HEK293 (cell line): Measurements from ENCODE around the gene PSMC1.

Experiments
- CTCF ChIA-PET: fragments of 350-600 bp; formaldehyde crosslinking; extraction: SDS; loops from one replicate; lab custom pipeline; 2021; ENCODE audit warnings: antibody characterized with exemption; lab: Yijun Ruan, JAX
- POLR2A ChIA-PET: fragments of 300-600 bp; formaldehyde crosslinking; extraction: SDS; loops from one replicate; lab custom pipeline; 2020; ENCODE audit warnings: antibody characterized with exemption, inconsistent platforms; lab: Yijun Ruan, JAX
- H3K27ac ChIP-seq: fragments of 200-500 bp; sonication (Bioruptor generic); 2 replicates; pipeline ENCODE4 v1.5.1; 2014; ENCODE audit warnings: low read depth, low read length, control low read depth, inconsistent platforms; ENCODE audit errors: extremely low read depth
- H3K36me3 ChIP-seq, 2 experiments: fragments of 200-500 bp in 1 of 2; sonication (Bioruptor generic) in 1 of 2; 1 replicate in 1 of 2; 2 replicates in 1 of 2; pipeline ENCODE4 v1.5.1; 2014 to 2017; ENCODE audit warnings: inconsistent platforms in 2 of 2, low read length in 2 of 2; ENCODE audit not compliant: control insufficient read depth in 2 of 2, insufficient read depth in 1 of 2
- H3K4me1 ChIP-seq: fragments of 200-500 bp; sonication (Bioruptor generic); 2 replicates; pipeline ENCODE4 v1.5.1; 2014; ENCODE audit warnings: mild to moderate bottlenecking, low read length, inconsistent platforms; ENCODE audit not compliant: control insufficient read depth, insufficient read depth
- H3K4me3 ChIP-seq: 2 replicates; pipeline ENCODE4 v1.5.1; 2011; ENCODE audit warnings: low read depth, mild to moderate bottlenecking, control low read depth, low read length, moderate library complexity
- H3K9me3 ChIP-seq: fragments of 200-500 bp; sonication (Bioruptor generic); 2 replicates; pipeline ENCODE4 v1.5.1; 2014; ENCODE audit warnings: low read depth, low read length, inconsistent platforms; ENCODE audit not compliant: control insufficient read depth, insufficient read depth
- REPIN1 ChIP-seq: fragments of 450-650 bp; formaldehyde crosslinking; IDR thresholded peaks from 2 replicates; pipeline ENCODE4 v1.5.1; 2017; ENCODE audit warnings: missing biosample characterization, missing genetic modification characterization, low read depth
- ZFP69B ChIP-seq: fragments of 450-650 bp; formaldehyde crosslinking; IDR thresholded peaks from 2 replicates; pipeline ENCODE4 v1.5.1; 2016; ENCODE audit warnings: missing biosample characterization, missing genetic modification characterization
- ZIC2 ChIP-seq: fragments of 450-650 bp; formaldehyde crosslinking; IDR thresholded peaks from 2 replicates; pipeline ENCODE4 v1.5.1; 2016; ENCODE audit warnings: missing biosample characterization, missing genetic modification characterization
- ZNF214 ChIP-seq: fragments of 450-650 bp; formaldehyde crosslinking; IDR thresholded peaks from 2 replicates; pipeline ENCODE4 v1.5.1; 2017; ENCODE audit warnings: missing biosample characterization, mild to moderate bottlenecking, missing genetic modification characterization, borderline replicate concordance
- ZNF24 ChIP-seq: fragments of 450-650 bp; formaldehyde crosslinking; IDR thresholded peaks from 2 replicates; pipeline ENCODE4 v1.5.1; 2016; ENCODE audit warnings: missing biosample characterization, missing genetic modification characterization
- ZNF514 ChIP-seq: fragments of 450-650 bp; formaldehyde crosslinking; IDR thresholded peaks from 2 replicates; pipeline ENCODE4 v1.5.1; 2016; ENCODE audit warnings: missing biosample characterization, missing genetic modification characterization
- ZNF660 ChIP-seq: fragments of 450-650 bp; IDR thresholded peaks from 2 replicates; pipeline ENCODE4 v1.5.1; 2018; ENCODE audit warnings: missing biosample characterization, mild to moderate bottlenecking, missing genetic modification characterization
- ZNF701 ChIP-seq: fragments of 450-650 bp; formaldehyde crosslinking; IDR thresholded peaks from 2 replicates; pipeline ENCODE4 v1.5.1; 2016; ENCODE audit warnings: missing biosample characterization, missing genetic modification characterization
- ZNF776 ChIP-seq: fragments of 450-650 bp; formaldehyde crosslinking; IDR thresholded peaks from 2 replicates; pipeline ENCODE4 v1.5.0; 2017; ENCODE audit warnings: missing biosample characterization, missing genetic modification characterization, borderline replicate concordance
- TF ChIP-seq, protein P1 (sequence below): fragments of 450-650 bp; formaldehyde crosslinking; IDR thresholded peaks from 2 replicates; pipeline ENCODE4 v1.5.1; 2016; ENCODE audit warnings: missing biosample characterization, missing genetic modification characterization, borderline replicate concordance
- TF ChIP-seq, protein P2 (sequence below): fragments of 450-650 bp; formaldehyde crosslinking; IDR thresholded peaks from 2 replicates; pipeline ENCODE4 v1.5.0; 2017; ENCODE audit warnings: missing biosample characterization, missing genetic modification characterization, borderline replicate concordance
- TF ChIP-seq, protein P3 (sequence below): fragments of 450-650 bp; formaldehyde crosslinking; IDR thresholded peaks from 2 replicates; pipeline ENCODE4 v1.5.1; 2017; ENCODE audit warnings: missing biosample characterization, missing genetic modification characterization
- TF ChIP-seq, protein P4 (sequence below): fragments of 450-650 bp; formaldehyde crosslinking; IDR thresholded peaks from 2 replicates; pipeline ENCODE4 v1.5.1; 2016; ENCODE audit warnings: missing biosample characterization, missing genetic modification characterization
- TF ChIP-seq, protein P5 (sequence below): fragments of 450-650 bp; formaldehyde crosslinking; IDR thresholded peaks from 2 replicates; pipeline ENCODE4 v1.5.1; 2017; ENCODE audit warnings: missing biosample characterization, missing genetic modification characterization

Gene PSMC1

DNA sequence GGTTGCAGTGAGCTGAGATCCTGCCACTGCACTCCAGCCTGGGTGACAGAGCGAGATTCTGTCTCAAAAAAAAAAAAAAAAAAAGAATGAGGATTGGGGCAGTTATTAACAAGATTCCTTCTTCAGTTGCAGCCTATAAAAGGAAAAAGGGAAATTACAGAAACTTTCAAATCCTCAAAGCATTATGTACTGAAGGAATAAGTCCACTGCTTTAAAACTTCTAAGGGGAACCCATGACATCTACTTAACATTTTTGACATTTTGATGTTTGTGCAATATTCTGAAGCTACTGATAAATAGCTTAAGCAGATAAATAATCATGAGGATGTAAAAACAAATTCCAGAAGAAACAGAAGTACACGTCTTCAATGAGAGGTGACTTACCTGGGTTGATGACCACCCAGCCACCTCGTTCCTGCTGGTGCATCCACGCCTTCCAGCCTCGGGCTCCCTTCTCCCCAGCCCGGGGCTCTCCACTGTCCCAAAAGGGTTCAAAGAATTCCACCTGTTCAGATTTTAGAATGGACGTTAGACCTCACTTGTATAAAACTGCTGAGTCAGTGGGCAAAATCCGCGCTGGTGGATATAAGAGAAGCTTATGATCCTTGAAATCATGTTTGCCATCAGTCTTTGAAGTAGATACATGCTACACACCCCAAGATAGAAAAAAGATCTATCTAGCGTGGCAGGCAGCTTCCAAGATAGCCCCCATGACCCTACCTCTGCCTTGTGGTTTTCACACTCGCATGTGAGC, 41.7 kb downstream of the PSMC1 start (continued):
- no peak for TF ChIP-seq ZNF776 (tag by site-specific recombination)
- no peak for TF ChIP-seq ZNF660 (tag by site-specific recombination)
- TF ChIP-seq ZNF24, result no peak
- TF ChIP-seq, protein P1, sequence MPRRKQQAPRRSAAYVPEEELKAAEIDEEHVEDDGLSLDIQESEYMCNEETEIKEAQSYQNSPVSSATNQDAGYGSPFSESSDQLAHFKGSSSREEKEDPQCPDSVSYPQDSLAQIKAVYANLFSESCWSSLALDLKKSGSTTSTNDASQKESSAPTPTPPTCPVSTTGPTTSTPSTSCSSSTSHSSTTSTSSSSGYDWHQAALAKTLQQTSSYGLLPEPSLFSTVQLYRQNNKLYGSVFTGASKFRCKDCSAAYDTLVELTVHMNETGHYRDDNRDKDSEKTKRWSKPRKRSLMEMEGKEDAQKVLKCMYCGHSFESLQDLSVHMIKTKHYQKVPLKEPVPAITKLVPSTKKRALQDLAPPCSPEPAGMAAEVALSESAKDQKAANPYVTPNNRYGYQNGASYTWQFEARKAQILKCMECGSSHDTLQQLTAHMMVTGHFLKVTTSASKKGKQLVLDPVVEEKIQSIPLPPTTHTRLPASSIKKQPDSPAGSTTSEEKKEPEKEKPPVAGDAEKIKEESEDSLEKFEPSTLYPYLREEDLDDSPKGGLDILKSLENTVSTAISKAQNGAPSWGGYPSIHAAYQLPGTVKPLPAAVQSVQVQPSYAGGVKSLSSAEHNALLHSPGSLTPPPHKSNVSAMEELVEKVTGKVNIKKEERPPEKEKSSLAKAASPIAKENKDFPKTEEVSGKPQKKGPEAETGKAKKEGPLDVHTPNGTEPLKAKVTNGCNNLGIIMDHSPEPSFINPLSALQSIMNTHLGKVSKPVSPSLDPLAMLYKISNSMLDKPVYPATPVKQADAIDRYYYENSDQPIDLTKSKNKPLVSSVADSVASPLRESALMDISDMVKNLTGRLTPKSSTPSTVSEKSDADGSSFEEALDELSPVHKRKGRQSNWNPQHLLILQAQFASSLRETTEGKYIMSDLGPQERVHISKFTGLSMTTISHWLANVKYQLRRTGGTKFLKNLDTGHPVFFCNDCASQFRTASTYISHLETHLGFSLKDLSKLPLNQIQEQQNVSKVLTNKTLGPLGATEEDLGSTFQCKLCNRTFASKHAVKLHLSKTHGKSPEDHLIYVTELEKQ (tag by site-specific recombination), result no peak
- TF ChIP-seq, protein P2, sequence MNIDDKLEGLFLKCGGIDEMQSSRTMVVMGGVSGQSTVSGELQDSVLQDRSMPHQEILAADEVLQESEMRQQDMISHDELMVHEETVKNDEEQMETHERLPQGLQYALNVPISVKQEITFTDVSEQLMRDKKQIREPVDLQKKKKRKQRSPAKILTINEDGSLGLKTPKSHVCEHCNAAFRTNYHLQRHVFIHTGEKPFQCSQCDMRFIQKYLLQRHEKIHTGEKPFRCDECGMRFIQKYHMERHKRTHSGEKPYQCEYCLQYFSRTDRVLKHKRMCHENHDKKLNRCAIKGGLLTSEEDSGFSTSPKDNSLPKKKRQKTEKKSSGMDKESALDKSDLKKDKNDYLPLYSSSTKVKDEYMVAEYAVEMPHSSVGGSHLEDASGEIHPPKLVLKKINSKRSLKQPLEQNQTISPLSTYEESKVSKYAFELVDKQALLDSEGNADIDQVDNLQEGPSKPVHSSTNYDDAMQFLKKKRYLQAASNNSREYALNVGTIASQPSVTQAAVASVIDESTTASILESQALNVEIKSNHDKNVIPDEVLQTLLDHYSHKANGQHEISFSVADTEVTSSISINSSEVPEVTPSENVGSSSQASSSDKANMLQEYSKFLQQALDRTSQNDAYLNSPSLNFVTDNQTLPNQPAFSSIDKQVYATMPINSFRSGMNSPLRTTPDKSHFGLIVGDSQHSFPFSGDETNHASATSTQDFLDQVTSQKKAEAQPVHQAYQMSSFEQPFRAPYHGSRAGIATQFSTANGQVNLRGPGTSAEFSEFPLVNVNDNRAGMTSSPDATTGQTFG (tag by site-specific recombination), result no peak

DNA sequence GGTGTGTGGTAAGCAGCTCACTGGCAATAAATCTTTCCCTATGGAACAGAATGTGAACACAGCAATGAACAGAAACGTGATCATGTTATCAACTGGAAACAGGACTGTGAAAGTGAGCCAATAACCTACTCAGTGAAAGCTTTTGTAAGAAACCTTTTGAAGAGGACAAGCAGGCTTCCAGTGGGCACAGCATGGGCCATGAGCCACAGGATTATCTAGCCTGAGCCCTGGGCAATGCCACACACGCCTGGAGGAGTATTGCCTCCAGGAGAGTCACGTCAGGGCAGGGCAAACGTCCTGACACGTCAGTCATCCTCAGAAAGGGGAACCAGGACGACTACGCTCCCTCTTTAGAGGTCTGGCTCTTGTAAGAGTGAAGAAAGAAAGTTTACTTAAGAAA, 43.1 kb downstream of the PSMC1 start:
- POLR2A ChIA-PET, result interaction anchor here (0.6 kb wide), 1 partner anchor 31 kb away, joined by 3 read pairs; no protein-coding TSS in a partner anchor
- no peaks in the 10 kb centered on the region for H3K4me1 ChIP-seq
- TF ChIP-seq ZFP69B, result no peak
- TF ChIP-seq ZIC2 (tag by site-specific recombination), result no peak
- no peaks in the 10 kb centered on the region for H3K9me3 ChIP-seq
- no peak overlapping the region for H3K4me3 ChIP-seq
- no peak overlapping the region for H3K27ac ChIP-seq
- H3K36me3 ChIP-seq, result peaks cover 30 to 86% of the 10 kb centered on the region in 2 experiments
- CTCF ChIA-PET, result interaction anchor here (0.7 kb wide), 1 partner anchor 711 kb away, joined by 5 read pairs; no protein-coding TSS in a partner anchor

DNA sequence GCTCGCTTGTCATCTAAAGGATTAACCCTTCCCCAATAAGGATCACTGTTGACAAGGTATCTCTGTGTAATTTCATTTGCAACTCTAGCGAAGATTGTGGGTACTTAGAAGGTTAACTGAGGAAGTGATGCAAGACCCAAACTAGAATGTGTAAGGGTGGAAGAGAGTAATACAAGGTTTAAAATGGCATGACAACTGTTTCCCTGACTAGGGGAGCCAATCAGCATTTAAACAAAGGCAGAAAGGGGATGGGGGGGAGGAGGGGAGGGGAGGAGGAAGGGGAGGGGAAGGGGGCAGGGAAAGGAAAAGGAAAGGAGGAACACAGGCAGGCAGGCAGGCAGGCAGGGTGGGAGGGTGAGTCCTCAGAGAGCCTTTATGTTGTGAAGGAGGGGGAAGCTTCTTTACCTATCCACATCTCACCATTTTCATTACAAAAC, 44.3 kb downstream of the PSMC1 start:
- TF ChIP-seq, protein P3, sequence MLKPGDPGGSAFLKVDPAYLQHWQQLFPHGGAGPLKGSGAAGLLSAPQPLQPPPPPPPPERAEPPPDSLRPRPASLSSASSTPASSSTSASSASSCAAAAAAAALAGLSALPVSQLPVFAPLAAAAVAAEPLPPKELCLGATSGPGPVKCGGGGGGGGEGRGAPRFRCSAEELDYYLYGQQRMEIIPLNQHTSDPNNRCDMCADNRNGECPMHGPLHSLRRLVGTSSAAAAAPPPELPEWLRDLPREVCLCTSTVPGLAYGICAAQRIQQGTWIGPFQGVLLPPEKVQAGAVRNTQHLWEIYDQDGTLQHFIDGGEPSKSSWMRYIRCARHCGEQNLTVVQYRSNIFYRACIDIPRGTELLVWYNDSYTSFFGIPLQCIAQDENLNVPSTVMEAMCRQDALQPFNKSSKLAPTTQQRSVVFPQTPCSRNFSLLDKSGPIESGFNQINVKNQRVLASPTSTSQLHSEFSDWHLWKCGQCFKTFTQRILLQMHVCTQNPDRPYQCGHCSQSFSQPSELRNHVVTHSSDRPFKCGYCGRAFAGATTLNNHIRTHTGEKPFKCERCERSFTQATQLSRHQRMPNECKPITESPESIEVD, result no peak
- H3K4me1 ChIP-seq, result no peaks in the 10 kb centered on the region
- no peak overlapping the region for H3K4me3 ChIP-seq
- peaks cover 27 to 89% of the 10 kb centered on the region in 2 experiments for H3K36me3 ChIP-seq
- H3K9me3 ChIP-seq, result no peaks in the 10 kb centered on the region
- no peak overlapping the region for H3K27ac ChIP-seq
- POLR2A ChIA-PET, result interaction anchor here (1.5 kb wide), 1 partner anchor 96 kb away, joined by 5 read pairs; the partner anchor contains the start of gene CALM1
- CTCF ChIA-PET, result interaction anchor here (0.6 to 3.3 kb wide), 5 partner anchors 9 to 458 kb away, joined by 3 to 28 read pairs (median 4); no protein-coding TSS in a partner anchor

DNA sequence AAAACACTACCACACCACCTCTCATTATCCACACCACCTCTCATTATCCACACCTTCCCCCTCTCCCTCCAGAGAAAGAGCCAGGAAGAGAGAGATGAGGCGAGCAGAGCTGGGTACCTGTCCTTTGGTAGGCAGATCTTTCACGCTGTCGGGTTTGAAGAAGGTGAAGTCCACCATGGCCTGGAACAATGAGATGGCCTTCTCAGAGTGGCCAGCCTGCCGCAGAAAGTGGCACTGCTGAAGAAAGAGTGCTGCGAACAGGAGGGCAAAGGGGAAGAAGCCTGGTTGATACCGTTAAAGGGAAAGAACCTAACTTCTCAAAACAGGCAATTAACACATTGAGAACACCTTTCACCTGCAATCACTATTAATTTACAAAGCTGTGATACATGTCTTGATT, 44.8 kb downstream of the PSMC1 start:
- CTCF ChIA-PET, result interaction anchor here (0.6 to 3.3 kb wide), 15 partner anchors 10 to 458 kb away, joined by 3 to 28 read pairs (median 3); partner anchors contain the start of gene NRDE2
- H3K9me3 ChIP-seq, result no peaks in the 10 kb centered on the region
- TF ChIP-seq, protein P4, sequence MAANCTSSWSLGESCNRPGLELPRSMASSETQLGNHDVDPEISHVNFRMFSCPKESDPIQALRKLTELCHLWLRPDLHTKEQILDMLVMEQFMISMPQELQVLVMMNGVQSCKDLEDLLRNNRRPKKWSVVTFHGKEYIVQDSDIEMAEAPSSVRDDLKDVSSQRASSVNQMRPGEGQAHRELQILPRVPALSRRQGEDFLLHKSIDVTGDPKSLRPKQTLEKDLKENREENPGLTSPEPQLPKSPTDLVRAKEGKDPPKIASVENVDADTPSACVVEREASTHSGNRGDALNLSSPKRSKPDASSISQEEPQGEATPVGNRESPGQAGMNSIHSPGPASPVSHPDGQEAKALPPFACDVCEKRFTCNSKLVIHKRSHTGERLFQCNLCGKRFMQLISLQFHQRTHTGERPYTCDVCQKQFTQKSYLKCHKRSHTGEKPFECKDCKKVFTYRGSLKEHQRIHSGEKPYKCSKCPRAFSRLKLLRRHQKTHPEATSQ (tag by site-specific recombination), result no peak
- TF ChIP-seq, protein P5, sequence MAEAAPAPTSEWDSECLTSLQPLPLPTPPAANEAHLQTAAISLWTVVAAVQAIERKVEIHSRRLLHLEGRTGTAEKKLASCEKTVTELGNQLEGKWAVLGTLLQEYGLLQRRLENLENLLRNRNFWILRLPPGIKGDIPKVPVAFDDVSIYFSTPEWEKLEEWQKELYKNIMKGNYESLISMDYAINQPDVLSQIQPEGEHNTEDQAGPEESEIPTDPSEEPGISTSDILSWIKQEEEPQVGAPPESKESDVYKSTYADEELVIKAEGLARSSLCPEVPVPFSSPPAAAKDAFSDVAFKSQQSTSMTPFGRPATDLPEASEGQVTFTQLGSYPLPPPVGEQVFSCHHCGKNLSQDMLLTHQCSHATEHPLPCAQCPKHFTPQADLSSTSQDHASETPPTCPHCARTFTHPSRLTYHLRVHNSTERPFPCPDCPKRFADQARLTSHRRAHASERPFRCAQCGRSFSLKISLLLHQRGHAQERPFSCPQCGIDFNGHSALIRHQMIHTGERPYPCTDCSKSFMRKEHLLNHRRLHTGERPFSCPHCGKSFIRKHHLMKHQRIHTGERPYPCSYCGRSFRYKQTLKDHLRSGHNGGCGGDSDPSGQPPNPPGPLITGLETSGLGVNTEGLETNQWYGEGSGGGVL (tag by site-specific recombination), result no peak
- TF ChIP-seq ZNF701 (tag by site-specific recombination) (no peak), REPIN1 (tag by site-specific recombination) (no peak), ZNF514 (tag by site-specific recombination) (no peak), ZNF214 (tag by site-specific recombination) (no peak)
- TF ChIP-seq, all 188 proteins: peak for 0
- POLR2A ChIA-PET, result interaction anchor here (1.5 kb wide), 1 partner anchor 95 kb away, joined by 5 read pairs; the partner anchor contains the start of gene CALM1
- H3K27ac ChIP-seq, result no peak overlapping the region
- peaks cover 23 to 87% of the 10 kb centered on the region in 2 experiments for H3K36me3 ChIP-seq
- no peak overlapping the region for H3K4me3 ChIP-seq
- H3K4me1 ChIP-seq, result no peaks in the 10 kb centered on the region
